K562 (cell line): ENCODE measurements around the gene PYGM. TPM values are rescaled to one million over a fixed set of nuclear protein-coding genes. Genes with fewer than 3 reads are reported as not detected.

Experiments used
- ATF4 ChIP-seq: fragments of 450-650 bp; formaldehyde crosslinking; IDR thresholded peaks from 2 replicates; pipeline ENCODE4 v1.4.0; 2022; ENCODE audit warnings: mild to moderate bottlenecking, moderate library complexity
- ATF7 ChIP-seq: fragments of 450-650 bp; IDR thresholded peaks from 2 replicates; pipeline ENCODE4 v1.7.1; 2014; ENCODE audit warnings: mild to moderate bottlenecking, moderate library complexity
- CREM ChIP-seq: IDR thresholded peaks from 2 replicates; pipeline ENCODE4 v1.6.1; 2014; ENCODE audit warnings: antibody characterized with exemption, low read depth
- E2F8 ChIP-seq: fragments of 450-650 bp; IDR thresholded peaks from 2 replicates; pipeline ENCODE4 v1.7.1; 2018; ENCODE audit warnings: mild to moderate bottlenecking, low read depth; ENCODE audit not compliant: partially characterized antibody
- FOXK2 ChIP-seq, 2 experiments: fragments of 450-650 bp; IDR thresholded peaks in 1 of 2; conservative IDR thresholded peaks in 1 of 2; 2 replicates each; pipeline ENCODE4 v1.6.1; 2016; ENCODE audit warnings: low read depth in 2 of 2, mild to moderate bottlenecking in 1 of 2
- HDAC2 ChIP-seq: fragments of 450-650 bp; IDR thresholded peaks from 2 replicates; pipeline ENCODE4 v1.6.1; 2016; ENCODE audit warnings: mild to moderate bottlenecking
- KDM1A ChIP-seq, 2 experiments: fragments of 450-650 bp; IDR thresholded peaks; 2 replicates each; pipeline ENCODE4 v1.6.1; 2016; ENCODE audit warnings: mild to moderate bottlenecking in 2 of 2
- MCM2 ChIP-seq: fragments of 450-650 bp; IDR thresholded peaks from 2 replicates; pipeline ENCODE4 v1.6.1; 2017; ENCODE audit warnings: low read depth, mild to moderate bottlenecking
- NKRF ChIP-seq: fragments of 450-650 bp; IDR thresholded peaks from 2 replicates; pipeline ENCODE4 v1.6.1; 2016; ENCODE audit warnings: borderline replicate concordance
- NR0B1 ChIP-seq: fragments of 450-650 bp; IDR thresholded peaks from one replicate; pipeline ENCODE4 v1.6.1; 2018; ENCODE audit warnings: mild to moderate bottlenecking, moderate library complexity; ENCODE audit not compliant: partially characterized antibody
- POLR2AphosphoS2 ChIP-seq: IDR thresholded peaks from 2 replicates; pipeline ENCODE4 v1.6.1; 2012; ENCODE audit warnings: low read length, improper control_type of control experiment
- SIX5 ChIP-seq, 2 experiments: IDR thresholded peaks; 2 replicates each; pipeline ENCODE4 v1.6.1; 2011; ENCODE audit warnings: low read length in 2 of 2, borderline replicate concordance in 1 of 2, low read depth in 1 of 2, mild to moderate bottlenecking in 1 of 2, moderate library complexity in 1 of 2; ENCODE audit not compliant: insufficient read depth in 1 of 2
- SLC30A9 ChIP-seq: fragments of 250-450 bp; sonication (Bioruptor Pico); IDR thresholded peaks from 2 replicates; pipeline ENCODE4 v1.8.0; 2022; ENCODE audit warnings: mild to moderate bottlenecking, moderate library complexity
- SMAD1 ChIP-seq: fragments of 150-350 bp; IDR thresholded peaks from 2 replicates; pipeline ENCODE4 v1.6.1; 2014; ENCODE audit warnings: low read length, low read depth; ENCODE audit not compliant: partially characterized antibody
- SMAD4 ChIP-seq: fragments of 250-450 bp; sonication (Bioruptor Pico); conservative IDR thresholded peaks from 2 replicates; pipeline ENCODE4 v1.8.0; 2021; ENCODE audit warnings: inconsistent platforms, mild to moderate bottlenecking, moderate library complexity
- SP1 ChIP-seq: sonication (generic); formaldehyde crosslinking; IDR thresholded peaks from 2 replicates; pipeline ENCODE4 v1.8.1; 2022; ENCODE audit warnings: mild to moderate bottlenecking, missing genetic modification reagents
- polyA plus RNA-seq, 8 experiments: library from polyadenylated mRNA; depleted of rRNA in 4 of 8; stranded (reverse) in 5 of 8; unstranded in 3 of 8; fragments of >200 nt; fragmentation: Nextera tagmentation in 2 of 8; fragmentation: Illumina TruSeq in 1 of 8; extraction: Ambion mirVana in 2 of 8; extraction: Trizol in 1 of 8; gene quantifications; 2 replicates each; pipeline versions ENCODE4 v1.2.1 to v1.2.3, GENCODE V29; 2011 to 2014; ENCODE audit warnings: inconsistent platforms in 1 of 8, missing spikeins in 1 of 8
- total RNA-seq, 7 experiments: library from RNA; depleted of rRNA in 6 of 7; stranded (reverse); fragments of >200 nt in 6 of 7; fragmentation: Illumina TruSeq in 2 of 7; extraction: Trizol in 2 of 7; gene quantifications; 2 replicates each; pipeline versions ENCODE4 v1.2.1 to v1.2.3, GENCODE V29; 2011 to 2021; ENCODE audit warnings: low replicate concordance in 1 of 7

The PYGM gene
- total and polyA plus RNA-seq, 9 of the 15 experiments (the other 6 are each of a cell fraction or from before 2014, with no cell fraction given): 0.07 to 1.5 (median 0.68) TPM

GRCh38 chr11:64778473-64779298, 18.9 kb upstream of the PYGM start, which contains the start of gene SF1 (continued):
- TF ChIP-seq ATF7: peak; percentile 98
- TF ChIP-seq MCM2: no peak
- TF ChIP-seq NKRF: 0 out of 2 replicates have a peak, but pooled peaks have one; percentile 9
- TF ChIP-seq SMAD4 (CRISPR knock-in tag): peak; percentile 13; the same call in 1 of the 2 replicates
- TF ChIP-seq CREM: peak; percentile 86
- no peak for TF ChIP-seq SLC30A9 (CRISPR knock-in tag)
- TF ChIP-seq FOXK2 (conservative IDR thresholded peaks at IDR 0.05 in 1 of 2, IDR thresholded peaks at IDR 0.05 in 1 of 2; ENCODE audit: low read depth in 2 of 2): 0 out of 4 replicates have a peak, but pooled peaks of 1 of the 2 experiments have one; percentile 39
- TF ChIP-seq HDAC2: peak; percentile 83
- TF ChIP-seq ATF4 (CRISPR knock-in tag): no peak
- peak; percentile 21 to 27; a peak in 1 of 4 replicates for TF ChIP-seq SIX5 (IDR thresholded peaks at IDR 0.05; ENCODE audit: borderline replicate concordance in 1 of 2, insufficient read depth in 1 of 2, low read depth in 1 of 2, low read length in 2 of 2)
- peak; percentile 17 for TF ChIP-seq E2F8
- TF ChIP-seq POLR2AphosphoS2: peak; percentile 80; the same call in 1 of the 2 replicates
- peak; percentile 73; the same call in 1 of the 2 replicates for TF ChIP-seq SP1 (CRISPR knock-in tag)
- TF ChIP-seq SMAD1: peak; percentile 23
- no peak for TF ChIP-seq NR0B1
- peak in 1 of 2 experiments; percentile 50; a peak in 2 of 4 replicates for TF ChIP-seq KDM1A (IDR thresholded peaks at IDR 0.05)
- TF ChIP-seq, all 486 proteins: peak for 106
